GM19438 (cell line): Measurements from ENCODE around the gene PIGW.

Experiments used
- ATAC-seq: cut with Tn5 transposase; IDR thresholded peaks from one replicate; pipeline ENCODE4 v1.9.1; 2021; ENCODE audit warnings: low read depth; ENCODE audit not compliant: unreplicated experiment

The PIGW gene

GRCh38 chr17:36534840-36535668 lies at the start of gene PIGW, which contains the start of gene MYO19:
PIGW (plus strand) TSS chr17:36534987; CDS start chr17:36537102, 2,115 bp downstream.
MYO19 (minus strand) TSS chr17:36534868; CDS start chr17:36532538, 2,330 bp downstream.
- peak; percentile 67 for ATAC-seq

GRCh38 chr17:36485027-36485426 lies 49.8 kb upstream of the PIGW start:
- ATAC-seq: no peak

- ATAC-seq: no peak
Observed at GRCh38 chr17:36485805-36486203, 49.0 kb upstream of the PIGW start.

GRCh38 chr17:36486204-36487194 lies 48.3 kb upstream of the PIGW start, which contains the start of gene ZNHIT3:
ZNHIT3 (plus strand) TSS chr17:36486681; CDS start chr17:36486700, 19 bp downstream.
- peak; percentile 92 for ATAC-seq

- no peak for ATAC-seq
Observed at GRCh38 chr17:36493956-36494355, 40.8 kb upstream of the PIGW start.

- no peak for ATAC-seq
Observed at GRCh38 chr17:36494674-36495073, 40.1 kb upstream of the PIGW start.

- ATAC-seq: no peak
Observed at GRCh38 chr17:36495076-36495578, 39.7 kb upstream of the PIGW start.

GRCh38 chr17:36496018-36496789 lies 38.6 kb upstream of the PIGW start:
- no peak for ATAC-seq

- no peak for ATAC-seq
Observed at GRCh38 chr17:36498155-36498554, 36.6 kb upstream of the PIGW start.

GRCh38 chr17:36498560-36499300 lies 36.1 kb upstream of the PIGW start:
- ATAC-seq: no peak

- no peak for ATAC-seq
Observed at GRCh38 chr17:36500745-36501225, 34.0 kb upstream of the PIGW start.

- ATAC-seq: no peak
Observed at GRCh38 chr17:36501351-36501750, 33.4 kb upstream of the PIGW start.

- no peak for ATAC-seq
Observed at GRCh38 chr17:36501963-36502362, 32.8 kb upstream of the PIGW start.

- no peak for ATAC-seq
Observed at GRCh38 chr17:36503456-36504155, 31.2 kb upstream of the PIGW start.

- no peak for ATAC-seq
Observed at GRCh38 chr17:36504156-36504545, 30.6 kb upstream of the PIGW start.

- no peak for ATAC-seq
Observed at GRCh38 chr17:36505171-36505570, 29.6 kb upstream of the PIGW start.

GRCh38 chr17:36506249-36506826 lies 28.4 kb upstream of the PIGW start:
- ATAC-seq: no peak

- ATAC-seq: no peak
Observed at GRCh38 chr17:36506831-36507230, 28.0 kb upstream of the PIGW start.
